Kidney capillary endothelial cell (primary cell): ENCODE measurements around the gene SEMA3D.

Experiments used
- DNase-seq: peaks from one replicate; pipeline ENCODE4 v3.0.0-alpha.2; 2018; ENCODE audit warnings: low spot score

Gene SEMA3D

DNA sequence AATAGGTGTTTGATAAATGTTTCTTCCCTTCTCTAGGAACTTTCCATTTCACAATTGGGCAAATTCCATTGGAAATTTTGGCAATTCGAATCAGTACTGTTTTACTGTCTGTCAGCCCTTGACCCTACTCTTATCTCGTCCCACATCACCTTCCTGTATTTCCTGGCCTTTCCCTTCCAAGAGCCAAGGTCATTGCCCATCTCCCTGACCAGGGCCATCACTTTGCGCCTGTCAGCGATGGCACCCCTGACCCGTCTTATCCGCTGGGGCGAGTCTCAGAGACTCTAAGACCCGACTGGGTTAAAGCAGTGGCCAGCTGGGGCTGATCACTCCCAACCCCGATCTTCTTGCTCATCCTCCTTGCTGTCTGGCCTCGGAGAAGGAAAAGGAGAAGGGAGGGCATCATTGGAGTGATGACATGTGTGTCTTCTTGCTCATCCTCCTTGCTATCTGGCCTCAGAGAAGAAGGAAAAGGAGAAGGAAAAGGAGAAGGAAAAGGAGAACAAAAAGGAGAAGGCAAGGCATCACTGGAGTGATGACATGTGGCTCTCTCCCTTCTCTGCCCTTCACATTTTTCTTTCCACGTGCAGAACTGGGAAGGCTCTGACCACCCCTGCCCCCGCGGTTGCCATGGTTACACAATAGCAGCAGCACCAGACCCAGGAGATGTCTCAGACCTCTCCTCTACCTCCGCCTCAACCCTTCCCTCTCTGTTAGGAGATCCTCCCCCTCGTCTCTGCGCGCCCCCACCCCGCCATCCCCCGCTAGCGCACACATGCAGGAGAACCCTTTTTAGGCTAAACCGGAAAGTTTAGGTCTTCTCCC lies 2.0 kb downstream of the SEMA3D start:
- no peak for DNase-seq

DNA sequence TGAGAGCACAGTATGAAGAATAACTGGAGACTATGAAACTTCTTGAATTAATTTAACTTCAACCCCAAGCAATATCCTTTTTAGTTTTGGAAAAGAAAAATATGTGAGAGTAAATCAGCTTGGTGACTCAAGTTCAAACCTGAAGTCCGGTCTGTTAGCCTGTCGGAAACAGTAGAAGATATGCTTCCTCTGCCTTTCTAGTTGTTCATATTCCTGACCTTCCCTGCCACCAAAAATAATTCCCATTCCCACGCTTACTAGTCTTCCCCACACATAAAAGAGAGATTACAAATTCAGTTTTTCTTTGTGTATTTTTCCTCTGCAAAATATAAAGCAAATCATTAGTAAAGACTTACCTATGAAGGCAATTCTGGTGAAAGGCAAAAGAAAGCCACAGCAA lies 3.6 kb downstream of the SEMA3D start:
- no peak for DNase-seq

DNA sequence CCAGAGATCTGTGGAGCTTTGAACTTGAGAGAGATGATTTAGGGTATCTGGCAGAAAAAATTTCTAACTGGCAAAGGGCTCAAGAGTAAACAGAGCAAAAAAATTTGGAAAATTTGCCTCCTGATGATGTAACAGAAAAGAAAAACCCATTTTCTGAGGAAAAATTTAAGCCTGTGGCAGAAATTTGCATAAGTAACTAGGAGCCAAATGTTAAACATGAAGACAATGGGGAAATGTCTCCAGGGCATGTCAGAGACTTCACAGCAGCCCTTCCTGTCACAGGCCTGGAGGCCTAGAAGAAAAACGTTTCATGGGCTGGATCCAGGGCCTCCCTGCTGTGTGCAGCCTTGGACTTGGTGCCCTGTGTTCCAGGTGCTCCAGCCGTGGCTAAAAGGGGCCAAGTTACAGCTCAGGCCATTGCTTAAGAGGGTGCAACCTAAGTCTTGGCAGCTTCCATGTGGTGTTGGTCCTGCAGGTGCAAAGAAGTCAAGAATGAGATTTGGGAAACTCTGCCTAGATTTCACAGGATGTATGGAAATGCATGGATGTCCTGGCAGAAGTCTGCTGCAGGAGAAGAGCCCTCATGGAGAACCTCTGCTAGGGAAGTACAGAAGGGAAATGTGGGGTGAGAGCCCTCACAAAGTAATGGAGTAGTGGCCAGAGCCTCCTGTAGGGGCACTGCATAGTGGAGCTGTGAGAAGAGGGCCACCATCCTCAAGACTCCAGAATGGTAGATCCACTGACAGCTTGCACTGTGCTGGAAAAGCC lies 8.1 kb downstream of the SEMA3D start:
- no peak for DNase-seq

DNA sequence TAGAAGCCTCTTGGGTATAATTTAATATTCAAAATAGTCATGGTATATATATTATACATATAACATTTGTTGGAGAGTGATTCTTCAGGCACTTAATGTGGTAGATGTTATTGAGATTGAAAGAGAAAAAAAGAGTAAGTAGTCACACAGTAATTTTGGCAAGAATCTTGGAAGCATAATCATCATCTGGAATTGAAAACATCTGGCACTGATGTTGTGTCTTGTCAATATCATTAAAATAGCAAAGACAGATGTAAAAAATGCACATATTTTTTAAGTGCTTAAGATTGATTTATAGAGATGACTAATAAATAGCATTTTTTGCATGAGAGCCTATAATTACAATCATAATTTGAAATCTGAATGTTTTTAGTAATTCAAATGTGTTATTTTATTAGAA lies 9.5 kb downstream of the SEMA3D start:
- DNase-seq, result no peak

DNA sequence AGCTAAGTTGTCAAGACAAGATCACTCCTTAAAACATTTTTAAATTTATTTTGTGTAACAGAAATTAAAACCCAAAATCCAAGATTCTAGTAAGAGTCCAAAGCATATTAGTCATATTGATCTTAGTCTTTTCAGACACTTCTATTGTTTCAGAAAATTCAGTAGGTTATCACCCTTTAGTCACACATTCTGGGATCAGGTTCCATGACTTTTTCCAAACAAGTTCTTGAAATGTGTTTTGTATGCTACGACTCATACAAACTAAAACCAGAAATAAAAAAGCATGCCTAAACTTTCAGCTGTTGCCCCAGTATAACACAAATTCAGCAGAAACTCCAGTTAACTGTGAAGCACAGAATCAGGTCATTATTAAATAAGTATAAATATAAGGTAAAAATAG lies 10.7 kb downstream of the SEMA3D start:
- DNase-seq, result no peak

DNA sequence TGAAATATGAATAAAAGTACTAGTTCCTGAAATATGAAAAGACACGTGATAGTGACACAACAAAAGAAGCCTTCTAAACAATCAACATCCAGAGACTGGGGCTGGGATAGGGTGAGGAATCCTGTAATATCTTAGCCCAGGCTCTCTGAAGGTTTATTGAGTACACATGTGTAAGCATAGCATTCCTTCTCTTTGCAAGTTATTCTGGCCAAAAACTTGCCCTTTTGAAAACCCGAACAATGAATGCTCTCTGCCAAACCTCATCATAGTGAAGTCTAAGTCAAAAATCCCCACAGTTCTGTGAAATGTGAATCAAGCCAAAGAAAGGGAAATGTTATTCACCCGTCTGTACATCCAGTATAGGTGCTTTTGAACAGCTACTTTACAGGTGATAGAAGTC lies 11.6 kb downstream of the SEMA3D start:
- DNase-seq, result no peak

DNA sequence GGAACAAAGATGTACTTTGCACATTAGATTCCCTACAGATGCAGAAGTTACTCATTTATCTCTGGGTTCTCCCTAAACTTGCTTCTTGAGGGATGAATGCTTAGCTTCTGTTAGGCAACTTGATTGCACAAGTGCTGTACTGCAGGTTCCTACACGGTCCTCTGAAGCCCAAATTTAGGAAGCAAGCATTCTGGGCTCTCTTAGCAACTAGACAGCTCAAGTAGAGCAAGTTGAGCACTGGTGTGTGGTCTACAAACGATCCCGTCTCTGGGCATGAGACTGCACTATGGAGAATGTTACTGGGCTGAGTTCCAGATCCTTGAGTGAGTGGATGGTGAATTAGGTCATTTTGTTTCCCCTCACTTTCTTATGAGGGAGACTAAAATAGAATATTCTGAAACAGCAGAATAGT lies 14.3 kb downstream of the SEMA3D start:
- peak; percentile 9 for DNase-seq

DNA sequence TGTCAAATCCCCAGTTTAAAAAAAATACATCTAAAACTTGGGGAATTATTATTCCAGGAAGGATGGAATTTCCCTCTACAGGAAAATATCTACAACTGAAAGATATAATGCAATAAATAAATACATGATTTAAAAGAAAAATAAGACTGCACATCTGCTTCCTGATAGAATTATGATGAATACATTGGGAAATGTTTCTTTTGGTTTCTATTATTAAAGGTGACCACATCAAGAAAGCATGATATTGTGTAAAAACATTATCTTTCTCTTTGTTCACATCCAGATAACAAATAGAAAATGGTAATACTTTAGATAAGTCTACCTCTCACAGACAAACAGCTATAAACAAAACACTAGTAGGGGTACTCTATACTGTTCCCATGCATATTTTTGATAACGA lies 19.2 kb downstream of the SEMA3D start:
- no peak for DNase-seq

DNA sequence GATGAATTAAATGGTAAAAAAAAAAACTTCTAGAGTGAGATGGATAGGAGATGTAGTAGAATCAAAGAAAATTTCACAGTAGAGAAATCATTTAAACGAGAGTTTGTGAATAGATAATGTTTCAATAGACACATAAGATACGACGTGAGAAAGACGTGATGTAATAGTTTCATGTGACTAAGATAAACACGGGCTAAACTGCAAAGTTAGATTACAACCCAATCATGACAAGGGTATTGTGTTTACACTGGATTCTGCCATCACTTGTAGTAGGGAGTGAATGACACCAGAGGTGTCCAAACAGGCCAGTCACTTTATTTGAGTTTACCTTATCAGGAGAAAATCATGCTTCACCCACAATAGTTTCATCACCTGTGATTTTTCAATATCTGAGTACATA lies 21.6 kb downstream of the SEMA3D start:
- no peak for DNase-seq

DNA sequence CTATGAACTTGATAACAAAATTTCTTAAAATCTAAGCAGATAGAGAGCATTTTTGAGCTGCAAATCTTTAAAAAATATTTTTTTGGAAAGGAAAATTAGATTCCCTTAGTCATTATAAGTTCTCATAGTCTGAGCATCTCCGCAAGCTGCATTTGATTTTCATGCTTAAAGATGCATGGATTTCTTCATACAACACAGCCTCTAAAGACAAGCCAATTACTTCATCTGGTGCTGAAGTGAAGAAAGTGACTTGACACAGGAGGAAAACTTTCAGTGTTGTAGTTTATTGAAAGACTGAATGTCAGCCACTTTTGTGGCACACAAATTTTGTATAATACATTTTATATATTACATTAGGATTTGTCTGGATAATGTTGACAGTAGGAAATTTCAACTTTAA lies 22.5 kb downstream of the SEMA3D start:
- no peak for DNase-seq

DNA sequence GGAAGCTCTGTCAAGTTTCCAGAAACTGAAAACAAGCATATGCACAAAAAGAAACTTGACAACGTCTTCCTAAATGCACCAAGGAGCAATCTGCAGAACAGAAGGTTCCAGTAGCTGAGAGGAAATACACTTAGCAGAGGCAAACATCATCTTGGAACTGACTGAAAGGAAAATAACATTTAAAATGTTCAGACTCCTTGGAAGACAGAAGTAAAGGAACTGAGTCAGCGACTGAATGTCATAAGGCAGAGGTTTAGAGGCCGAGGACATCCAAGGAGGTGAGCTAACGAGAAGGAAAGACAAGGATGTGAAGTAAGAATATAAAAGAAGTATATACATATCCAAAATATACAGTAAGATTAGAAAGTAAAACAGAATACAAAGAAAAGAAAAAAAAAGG lies 24.1 kb downstream of the SEMA3D start:
- no peak for DNase-seq

DNA sequence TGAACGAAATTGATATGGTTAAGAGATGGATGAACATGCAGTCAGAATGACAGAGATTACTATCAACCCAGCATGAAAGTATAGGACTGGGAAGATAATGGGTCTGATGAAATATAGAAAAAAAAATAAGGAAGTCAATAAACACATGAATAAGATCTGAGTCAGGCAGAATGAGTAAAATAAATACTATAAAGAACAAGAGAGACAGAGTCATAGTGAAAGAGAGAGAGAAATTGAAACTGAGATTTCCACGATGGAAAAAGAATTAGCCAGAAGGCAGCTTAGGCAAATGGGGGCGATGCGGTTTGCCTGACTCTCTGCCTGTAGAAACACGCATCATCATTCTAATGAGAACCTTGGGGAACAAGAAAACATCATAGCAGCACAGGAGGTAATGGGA lies 26.6 kb downstream of the SEMA3D start:
- no peak for DNase-seq

DNA sequence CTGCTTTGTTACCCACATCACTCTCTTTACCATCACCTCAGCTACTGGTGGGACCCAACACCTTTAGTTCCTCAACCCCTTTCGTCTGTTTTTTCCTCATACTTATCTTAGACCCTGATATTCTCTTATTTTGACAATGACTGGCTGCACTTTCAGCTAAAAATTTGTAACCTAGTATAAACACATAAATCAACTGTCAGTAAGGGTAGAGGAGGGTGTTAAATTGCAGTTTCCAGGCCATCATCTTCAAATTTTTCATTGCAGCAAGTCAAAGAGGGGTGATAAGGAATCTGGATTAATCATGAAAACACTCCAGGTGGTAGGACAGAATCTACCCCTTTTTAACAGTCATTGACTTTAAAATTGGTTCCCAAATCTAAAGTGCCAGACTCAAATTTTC lies 27.9 kb downstream of the SEMA3D start:
- no peak for DNase-seq

DNA sequence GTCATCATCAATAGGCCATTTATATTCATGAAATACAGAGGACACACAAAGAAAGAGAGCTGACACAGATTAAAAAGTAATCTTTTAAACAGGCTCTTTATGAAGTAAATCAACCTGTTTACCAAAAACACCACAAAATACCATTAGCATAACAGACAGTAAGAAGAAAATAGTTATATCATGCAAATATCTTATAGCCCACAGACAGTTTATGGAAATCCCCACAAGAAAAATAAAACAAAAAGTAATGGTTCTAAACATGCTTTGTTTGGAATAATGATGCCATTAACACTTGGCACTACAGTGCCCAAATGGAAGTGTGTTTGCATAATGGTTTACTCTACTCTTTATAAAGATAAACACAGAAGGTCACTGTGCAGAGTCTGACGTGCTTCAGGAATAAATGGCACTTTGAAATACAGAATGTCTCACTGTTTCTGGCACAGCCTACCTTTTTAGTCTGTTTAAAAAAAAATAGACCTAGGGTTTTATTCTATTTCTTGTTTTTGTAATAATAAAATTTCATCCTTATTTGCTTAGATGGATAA lies 30.1 kb downstream of the SEMA3D start:
- DNase-seq, result no peak

DNA sequence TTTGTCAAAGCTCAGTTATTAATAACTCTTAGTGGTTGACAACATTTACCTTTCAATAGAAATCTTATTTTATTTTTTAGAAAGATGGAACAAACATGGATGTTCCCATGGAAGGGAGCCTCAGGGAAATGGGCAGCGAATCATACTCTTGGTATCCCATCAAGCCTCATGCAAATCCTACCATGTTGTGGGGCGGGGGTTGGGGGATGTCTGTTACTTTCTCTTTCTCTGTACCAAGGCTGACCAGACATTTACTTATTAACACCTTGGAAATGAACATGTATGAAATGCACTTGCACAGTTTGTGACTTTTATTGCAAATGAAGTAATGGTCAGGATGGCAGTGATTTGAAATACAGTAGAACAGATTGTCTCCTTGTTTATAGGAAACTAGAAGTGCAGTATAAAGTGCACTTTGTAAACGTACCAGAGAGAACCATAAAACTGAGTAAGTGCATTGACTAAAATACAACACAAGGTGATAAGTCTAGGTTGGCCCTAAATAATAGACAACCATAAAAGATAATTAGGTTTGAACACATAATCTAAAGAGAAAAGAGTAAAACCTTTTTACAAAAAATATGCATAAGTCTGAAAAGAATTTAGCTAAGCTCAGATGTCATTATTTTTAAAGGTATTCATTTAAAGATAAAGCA lies 32.4 kb downstream of the SEMA3D start:
- DNase-seq, result no peak

DNA sequence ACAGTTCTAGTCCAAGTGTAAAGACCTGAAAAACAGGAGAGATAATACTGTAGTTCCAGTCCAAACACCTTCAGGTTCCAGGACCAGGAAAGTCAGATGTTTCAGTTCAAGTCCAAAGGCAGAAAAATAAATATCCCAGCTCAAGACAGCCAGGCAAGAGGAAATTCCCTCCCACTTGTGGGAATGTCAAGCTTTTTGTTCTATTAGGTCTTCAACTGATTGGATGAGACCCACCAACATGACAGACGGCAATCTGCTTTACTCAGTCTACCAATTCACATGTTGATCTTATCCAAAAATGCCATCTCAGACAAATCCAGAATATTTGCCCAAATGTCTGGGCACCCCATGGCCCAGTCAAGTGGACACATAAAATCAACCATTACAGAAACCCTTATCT lies 33.1 kb downstream of the SEMA3D start:
- DNase-seq, result no peak

DNA sequence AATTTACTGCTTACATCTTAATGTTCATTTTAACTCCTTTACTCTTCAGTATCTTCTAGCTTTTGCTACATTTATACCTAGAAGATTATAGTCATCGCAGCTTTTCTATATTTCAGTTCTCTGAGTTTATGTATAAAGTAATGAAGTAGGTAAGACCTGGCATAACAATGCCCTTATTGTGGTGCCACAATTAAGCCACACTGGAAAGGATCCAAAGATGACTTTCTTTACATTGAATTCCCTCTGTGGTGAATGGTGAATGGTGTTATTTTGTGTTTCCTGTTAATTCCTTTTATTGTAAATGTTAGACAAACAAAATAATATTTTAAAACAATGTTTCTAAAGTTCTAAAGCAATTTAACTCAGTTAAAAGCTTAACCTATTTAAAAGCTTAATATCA lies 36.2 kb downstream of the SEMA3D start:
- DNase-seq, result no peak

DNA sequence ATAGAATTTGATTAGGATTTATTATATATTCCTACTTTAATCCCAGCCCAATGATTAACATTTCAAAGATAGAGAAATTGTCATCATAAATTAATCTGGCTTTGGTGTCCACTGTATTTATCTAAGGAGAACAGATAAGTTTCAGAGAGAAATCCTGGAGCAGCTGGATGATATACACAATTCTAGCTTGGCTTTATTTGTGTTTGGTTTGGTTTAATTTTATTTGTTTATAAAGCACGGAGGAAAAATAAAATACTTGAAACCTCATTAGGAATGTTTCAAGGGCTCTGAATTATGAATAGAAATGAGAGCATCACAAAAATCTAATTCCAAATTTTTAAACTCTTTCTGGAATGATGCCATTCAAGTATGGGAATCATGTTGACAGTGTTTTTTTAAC lies 42.1 kb downstream of the SEMA3D start:
- no peak for DNase-seq

DNA sequence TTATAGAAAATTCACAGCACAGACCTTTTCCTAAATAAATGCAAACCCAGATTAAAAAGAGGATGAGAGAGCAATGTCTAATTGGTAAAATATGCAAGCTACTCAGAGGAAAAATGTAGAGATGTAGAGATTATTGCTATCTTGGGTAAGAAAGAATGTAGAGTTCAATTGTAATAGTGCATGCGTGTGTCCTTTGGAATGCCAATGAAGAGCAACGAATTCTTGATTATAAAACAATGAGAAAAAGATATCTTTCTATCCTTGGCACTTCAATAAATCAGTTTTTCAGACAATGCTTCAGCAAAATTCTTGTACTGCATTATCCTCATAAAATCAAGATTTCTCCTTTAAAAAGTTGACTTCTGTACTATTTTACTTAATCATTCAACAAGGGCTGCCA lies 50.9 kb downstream of the SEMA3D start:
- no peak for DNase-seq

DNA sequence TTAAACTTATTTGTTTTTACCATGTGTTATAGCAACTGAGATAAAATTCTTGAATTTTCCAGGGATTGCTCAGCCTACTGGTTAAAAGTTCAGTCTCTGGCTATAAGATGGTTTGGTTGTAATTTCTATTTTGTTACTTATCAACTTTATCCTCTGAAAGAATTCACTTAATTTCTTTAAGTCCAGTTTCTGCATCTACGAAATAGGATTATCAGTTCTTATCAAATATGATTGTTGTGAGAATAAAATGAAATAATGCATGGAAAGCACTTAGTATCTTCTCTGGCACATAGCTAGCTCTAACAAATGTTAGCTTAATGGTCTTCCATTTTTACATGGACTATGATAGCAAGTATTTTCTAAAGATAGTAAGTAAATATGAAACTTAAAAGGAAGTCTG lies 53.3 kb downstream of the SEMA3D start:
- no peak for DNase-seq

DNA sequence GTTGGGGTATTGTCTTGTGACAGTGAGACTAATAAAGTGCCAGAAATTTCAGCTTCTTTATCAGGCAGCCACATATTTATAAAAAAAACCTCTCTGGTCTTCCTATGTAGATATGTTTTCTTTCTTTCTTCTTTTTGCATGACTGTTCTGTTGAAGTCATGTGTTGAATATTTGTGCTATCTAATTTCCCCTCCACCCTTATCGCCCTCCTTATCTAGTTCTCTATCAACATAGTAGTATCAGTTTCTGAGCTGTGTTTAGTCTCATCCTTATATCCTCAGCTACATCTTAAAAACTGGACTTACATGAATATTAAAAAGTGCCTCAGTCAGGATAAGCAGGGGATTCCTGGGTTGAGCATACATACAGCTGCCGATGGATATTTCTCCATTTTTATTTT lies 53.9 kb downstream of the SEMA3D start:
- DNase-seq, result no peak

DNA sequence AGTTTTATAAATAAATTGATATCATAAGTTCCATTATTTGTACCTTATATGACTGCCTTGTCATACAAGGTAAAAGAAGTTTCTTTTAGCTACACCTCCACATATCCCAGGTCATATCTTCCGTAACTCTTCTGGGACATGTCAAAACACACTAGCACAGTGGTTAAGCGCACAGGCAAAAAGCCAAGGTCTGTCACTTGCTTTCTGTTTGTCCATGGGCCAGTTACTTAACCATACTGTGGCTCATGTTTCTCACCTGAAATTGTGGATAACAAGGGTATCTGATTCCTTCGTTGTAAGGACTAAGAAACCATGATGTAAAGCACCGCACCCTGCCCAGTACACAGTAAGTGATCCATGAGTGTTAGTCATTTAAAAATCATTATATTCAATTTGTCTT lies 56.2 kb downstream of the SEMA3D start:
- DNase-seq, result no peak

DNA sequence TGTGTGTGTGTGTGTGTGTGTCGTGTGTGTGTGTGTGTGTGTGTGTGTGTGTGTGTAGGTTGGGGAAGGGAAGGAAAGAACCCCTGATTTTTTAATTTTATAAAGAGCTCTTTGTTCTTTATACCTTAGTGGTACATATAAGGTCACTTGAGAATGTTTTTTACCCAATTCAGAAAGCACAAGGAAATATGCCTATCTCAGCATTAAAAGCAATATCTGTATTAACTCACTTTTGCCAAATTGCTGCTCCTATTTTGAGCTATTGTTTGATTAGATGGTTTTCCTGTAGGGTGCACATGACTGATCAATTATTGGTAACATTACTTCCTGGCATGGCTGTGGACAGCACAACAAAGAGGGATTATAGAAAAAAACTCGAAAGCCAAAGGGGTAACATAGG lies 60.5 kb downstream of the SEMA3D start:
- no peak for DNase-seq
